SJSA1 (cell line): ENCODE results near the gene KRTAP10-5. TPM values are rescaled to one million over a fixed set of nuclear protein-coding genes. Genes with fewer than 3 reads are reported as not detected.
"Not testable (repeated sequence)": the region's sequence is repeated elsewhere in the genome, so short reads cannot be mapped to it uniquely, and the experiment has no call there.

ENCODE experiments used
- DNase-seq, 2 experiments: peaks; one replicate each; pipeline ENCODE4 v3.0.0-alpha.2; 2015 to 2020; ENCODE audit warnings: low spot score in 2 of 2, low read depth in 1 of 2
- H3K27ac ChIP-seq: fragments of 250-450 bp; sonication (Bioruptor Pico); 2 replicates; pipeline ENCODE4 v1.5.1; 2020; ENCODE audit warnings: mild to moderate bottlenecking, moderate library complexity
- H3K27me3 ChIP-seq: fragments of 250-450 bp; sonication (Bioruptor Pico); replicated peaks from 2 replicates; pipeline ENCODE4 v1.5.1; 2020; ENCODE audit warnings: mild to moderate bottlenecking, moderate library complexity
- H3K36me3 ChIP-seq: fragments of 250-450 bp; sonication (Bioruptor Pico); 2 replicates; pipeline ENCODE4 v1.5.1; 2020; ENCODE audit warnings: mild to moderate bottlenecking
- H3K4me1 ChIP-seq: fragments of 250-450 bp; sonication (Bioruptor Pico); replicated peaks from 2 replicates; pipeline ENCODE4 v1.6.1; 2021; ENCODE audit warnings: mild to moderate bottlenecking
- H3K4me3 ChIP-seq: fragments of 250-450 bp; sonication (Bioruptor Pico); 2 replicates; pipeline ENCODE4 v1.5.1; 2020; ENCODE audit warnings: mild to moderate bottlenecking
- H3K9me3 ChIP-seq: fragments of 250-450 bp; sonication (Bioruptor Pico); replicated peaks from 2 replicates; pipeline ENCODE4 v1.5.1; 2020; ENCODE audit warnings: mild to moderate bottlenecking
- total RNA-seq: library from RNA; depleted of rRNA; stranded (reverse); fragments of >200 nt; shearing (Covaris generic); gene quantifications from 2 replicates; pipeline ENCODE4 v1.2.3, GENCODE V29; 2014

Gene KRTAP10-5
- total RNA-seq, 1 experiment from 2014 or later, result not detected

DNA sequence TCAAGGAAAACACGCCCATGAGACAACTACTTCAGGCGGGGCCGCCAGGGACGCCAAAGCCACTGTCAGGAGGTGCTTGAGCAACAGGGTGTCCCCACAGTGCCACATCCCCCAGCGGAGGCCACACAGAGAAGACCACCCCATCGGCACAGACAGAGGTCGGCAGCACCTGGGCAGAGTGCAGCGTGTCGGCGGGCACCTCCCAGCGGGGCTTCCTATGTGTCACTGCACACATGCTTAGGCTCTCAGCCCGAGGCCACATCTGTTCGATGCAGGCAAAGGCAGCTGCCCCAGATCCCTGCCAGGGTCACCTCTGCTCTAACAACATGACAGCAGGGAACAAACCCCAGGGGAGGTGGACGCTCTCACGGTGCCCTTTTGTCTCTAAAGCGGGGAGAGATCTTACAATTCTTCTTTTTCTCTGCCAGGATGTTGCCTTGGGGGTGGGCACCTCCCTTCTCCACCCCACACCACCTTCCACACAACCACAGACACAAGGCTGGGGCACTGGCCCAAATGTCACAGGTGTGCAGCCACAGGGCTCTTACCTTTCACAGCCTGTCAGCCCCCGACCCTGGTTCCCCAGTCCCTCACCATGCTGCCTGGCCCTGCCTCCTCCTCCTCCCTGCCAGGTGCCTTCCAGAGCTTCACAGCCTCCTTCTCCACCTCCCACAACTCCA, 35.6 kb upstream of the KRTAP10-5 start:
- DNase-seq, result no peak
- peaks cover 4% of the 10 kb centered on the region; the same call in 1 of the 2 replicates for H3K27me3 ChIP-seq
- no peaks in the 10 kb centered on the region for H3K36me3 ChIP-seq
- no peaks in the 10 kb centered on the region for H3K4me1 ChIP-seq
- peaks cover 6% of the 10 kb centered on the region for H3K9me3 ChIP-seq
- H3K4me3 ChIP-seq, result no peak overlapping the region
- H3K27ac ChIP-seq, result no peak overlapping the region

DNA sequence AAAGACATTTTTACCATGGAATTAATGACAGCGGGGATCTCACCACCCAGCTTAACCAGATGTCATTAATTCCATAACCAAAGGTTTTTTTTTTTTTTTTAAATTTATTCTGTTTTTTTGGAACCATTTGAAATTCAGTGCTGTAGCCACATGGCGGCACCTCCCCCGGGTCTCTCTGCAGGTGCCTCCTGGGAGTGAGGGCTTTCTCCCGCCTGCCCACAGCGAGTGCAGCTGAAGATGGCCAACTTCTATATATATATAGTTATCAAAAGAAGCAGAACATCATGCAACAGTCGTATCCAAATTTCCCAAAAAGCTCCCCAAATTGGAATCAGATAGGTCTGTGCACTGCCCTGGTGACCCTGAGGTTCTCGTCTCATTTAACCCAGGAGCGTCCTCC, 35.1 kb upstream of the KRTAP10-5 start:
- Histone ChIP-seq H3K27ac (no peak overlapping the region), H3K9me3 (peaks cover 6% of the 10 kb centered on the region), H3K36me3 (no peaks in the 10 kb centered on the region), H3K27me3 (peaks cover 4% of the 10 kb centered on the region; the same call in 1 of the 2 replicates), H3K4me1 (no peaks in the 10 kb centered on the region), H3K4me3 (no peak overlapping the region)
- no peak for DNase-seq

DNA sequence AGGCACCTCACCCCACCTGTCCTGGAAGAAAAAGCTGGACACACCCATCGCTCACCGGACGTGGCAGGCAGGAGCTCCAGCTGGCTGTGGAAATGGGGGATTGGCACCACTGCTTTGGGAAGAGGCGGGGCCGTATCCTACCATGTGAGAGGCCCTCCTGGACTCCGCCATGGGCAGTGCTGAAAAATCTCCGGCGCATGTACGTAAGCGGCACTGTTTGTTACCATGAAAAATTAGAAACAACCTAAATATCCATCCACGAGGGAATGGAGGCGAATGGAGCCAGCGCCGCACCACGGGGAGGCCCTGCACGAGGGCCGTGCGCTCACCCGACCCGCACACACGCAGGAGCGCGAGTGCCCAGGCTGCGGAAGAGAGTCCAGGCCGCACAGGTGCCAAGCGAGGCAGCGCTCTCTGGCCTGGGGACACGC, 34.6 kb upstream of the KRTAP10-5 start:
- Histone ChIP-seq H3K4me1 (no peaks in the 10 kb centered on the region), H3K36me3 (no peaks in the 10 kb centered on the region), H3K27me3 (peaks cover 4% of the 10 kb centered on the region; the same call in 1 of the 2 replicates), H3K27ac (no peak overlapping the region), H3K9me3 (peaks cover 4% of the 10 kb centered on the region), H3K4me3 (no peak overlapping the region)
- DNase-seq, result no peak

GRCh38 chr21:44614161-44614631, 33.8 kb upstream of the KRTAP10-5 start:
- Histone ChIP-seq H3K9me3 (peaks cover 6% of the 10 kb centered on the region), H3K27ac (no peak overlapping the region), H3K36me3 (no peaks in the 10 kb centered on the region), H3K4me3 (no peak overlapping the region), H3K4me1 (no peaks in the 10 kb centered on the region), H3K27me3 (peaks cover 6% of the 10 kb centered on the region; the same call in 1 of the 2 replicates)
- DNase-seq, result no peak

DNA sequence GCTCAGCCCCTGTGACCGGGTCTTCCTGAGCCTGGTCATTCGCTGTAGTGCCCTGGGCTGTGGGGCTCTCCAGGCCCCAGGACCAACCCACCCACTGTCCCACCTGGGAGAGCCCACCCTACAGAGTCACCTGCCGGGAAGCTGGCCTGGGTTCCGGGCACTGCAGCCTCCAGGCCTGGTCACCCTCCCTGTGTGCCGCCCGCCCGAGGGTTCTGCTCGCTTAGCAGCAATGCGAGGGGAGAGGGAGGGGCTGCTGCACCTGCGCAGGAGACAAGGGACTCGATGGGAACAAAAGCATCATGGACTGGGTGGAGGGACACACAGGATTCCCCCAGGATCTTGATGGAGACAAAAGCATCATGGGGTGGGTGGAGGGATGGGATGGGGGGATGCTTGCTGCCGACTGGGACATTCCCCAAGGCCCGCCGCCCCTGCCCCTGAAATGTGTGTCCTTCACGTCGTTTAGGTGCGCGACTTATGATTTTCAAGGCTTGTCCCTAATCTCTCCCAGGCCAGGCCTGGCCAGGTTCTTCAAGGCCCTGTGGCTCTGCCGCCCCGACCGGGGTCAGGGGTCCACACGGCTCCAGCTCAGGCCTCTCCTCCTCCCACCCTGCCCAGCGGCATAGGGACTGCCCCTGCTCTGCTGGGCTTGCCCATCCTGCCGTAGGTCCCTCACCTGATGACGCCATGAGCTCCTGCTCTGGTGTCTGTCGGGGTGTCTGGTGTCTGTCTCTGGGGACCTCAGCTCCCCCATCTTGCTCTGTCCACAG, 33.2 kb upstream of the KRTAP10-5 start:
- H3K4me3 ChIP-seq, result no peak overlapping the region
- H3K27me3 ChIP-seq, result peaks cover 9% of the 10 kb centered on the region; the same call in 1 of the 2 replicates
- H3K4me1 ChIP-seq, result no peaks in the 10 kb centered on the region
- DNase-seq, result no peak
- peaks cover 7% of the 10 kb centered on the region for H3K9me3 ChIP-seq
- H3K36me3 ChIP-seq, result no peaks in the 10 kb centered on the region
- no peak overlapping the region for H3K27ac ChIP-seq

DNA sequence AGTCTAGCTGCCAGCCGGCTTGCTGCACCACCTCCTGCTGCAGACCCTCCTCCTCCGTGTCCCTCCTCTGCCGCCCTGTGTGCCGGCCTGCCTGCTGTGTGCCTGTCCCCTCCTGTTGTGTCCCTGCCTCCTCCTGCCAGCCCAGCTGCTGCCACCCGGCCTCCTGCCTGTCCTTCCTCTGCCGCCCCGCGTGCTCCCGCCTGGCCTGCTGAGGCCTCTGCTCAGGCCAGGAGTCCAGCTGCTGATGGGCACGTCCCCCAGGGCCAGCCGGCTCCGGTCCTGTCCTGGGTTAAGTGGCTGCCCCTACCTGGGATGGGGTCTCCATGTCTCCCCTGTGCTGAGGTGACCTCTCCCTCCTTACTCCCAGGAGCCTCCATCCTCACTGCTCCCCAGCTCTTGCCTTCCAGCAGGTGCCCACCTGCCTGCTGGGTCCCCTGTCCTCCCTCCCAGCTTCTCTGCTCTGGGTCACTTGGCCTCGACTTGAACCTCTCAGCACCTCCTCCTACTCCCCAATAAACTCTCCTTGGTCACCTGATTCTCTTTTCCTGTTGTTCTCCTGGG, 32.3 kb upstream of the KRTAP10-5 start:
- no peaks in the 10 kb centered on the region for H3K36me3 ChIP-seq
- H3K4me3 ChIP-seq, result no peak overlapping the region
- DNase-seq, result no peak
- peaks cover 9% of the 10 kb centered on the region; the same call in 1 of the 2 replicates for H3K27me3 ChIP-seq
- no peaks in the 10 kb centered on the region for H3K4me1 ChIP-seq
- H3K9me3 ChIP-seq, result peaks cover 7% of the 10 kb centered on the region
- no peak overlapping the region for H3K27ac ChIP-seq

DNA sequence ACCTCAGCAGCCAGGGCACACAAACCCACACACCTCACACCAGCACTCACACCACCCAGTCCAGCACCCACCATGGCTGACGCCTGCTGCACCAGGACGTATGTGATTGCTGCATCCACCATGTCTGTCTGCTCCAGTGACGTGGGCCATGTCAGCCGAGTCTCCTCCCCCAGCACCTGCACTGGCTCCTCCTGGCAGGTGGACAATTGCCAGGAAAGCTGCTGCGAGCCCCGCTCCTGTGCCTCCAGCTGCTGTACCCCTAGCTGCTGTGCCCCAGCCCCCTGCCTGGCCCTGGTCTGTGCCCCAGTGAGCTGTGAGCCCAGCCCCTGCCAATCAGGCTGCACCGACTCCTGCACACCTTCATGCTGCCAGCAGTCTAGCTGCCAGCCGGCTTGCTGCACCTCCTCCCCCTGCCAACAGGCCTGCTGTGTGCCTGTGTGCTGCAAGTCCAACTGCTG, 31.7 kb upstream of the KRTAP10-5 start, which contains the start of gene KRTAP10-8:
TSS of gene KRTAP10-8 (plus strand) at position 51 of the 458 bp plus-strand sequence. CDS start at position 73, 22 bp downstream.
- H3K27ac ChIP-seq, result no peak within 1 kb of the TSS
- no peak within 1 kb of the TSS for H3K4me3 ChIP-seq
- H3K4me1 ChIP-seq, result no peaks in the 10 kb centered on the region
- peaks cover 7% of the 10 kb centered on the region for H3K9me3 ChIP-seq
- DNase-seq, result no peak
- no peaks in the 10 kb centered on the region for H3K36me3 ChIP-seq
- peaks cover 9% of the 10 kb centered on the region; the same call in 1 of the 2 replicates for H3K27me3 ChIP-seq

DNA sequence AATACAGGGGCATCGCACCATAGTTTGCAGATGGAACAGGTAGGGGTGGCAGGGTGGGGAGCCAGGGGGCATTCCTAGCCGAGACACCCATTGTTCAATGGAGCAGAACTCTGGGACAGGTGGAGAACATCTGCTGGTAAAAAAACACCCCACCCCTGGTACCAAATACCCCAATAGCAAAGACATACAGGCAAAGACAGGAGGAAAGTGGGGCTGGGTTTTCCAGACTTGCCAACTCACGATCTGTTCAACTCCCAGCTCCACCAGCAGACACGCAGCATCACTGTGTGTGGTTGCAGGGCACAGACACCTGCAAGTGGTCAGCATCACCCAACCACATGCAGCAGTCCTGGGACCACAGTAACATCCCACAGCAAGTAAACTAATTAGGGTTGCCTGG, 31.1 kb upstream of the KRTAP10-5 start:
- no peaks in the 10 kb centered on the region for H3K4me1 ChIP-seq
- H3K36me3 ChIP-seq, result no peaks in the 10 kb centered on the region
- no peak overlapping the region for H3K4me3 ChIP-seq
- H3K9me3 ChIP-seq, result peaks cover 7% of the 10 kb centered on the region
- H3K27me3 ChIP-seq, result peaks cover 9% of the 10 kb centered on the region; the same call in 1 of the 2 replicates
- no peak overlapping the region for H3K27ac ChIP-seq
- no peak for DNase-seq

GRCh38 chr21:44610157-44610843, 29.9 kb upstream of the KRTAP10-5 start:
- not testable (repeated sequence) for H3K9me3 ChIP-seq, H3K27ac ChIP-seq, H3K4me1 ChIP-seq, DNase-seq, H3K36me3 ChIP-seq, H3K27me3 ChIP-seq, H3K4me3 ChIP-seq

- H3K36me3 ChIP-seq, result no peaks in the 10 kb centered on the region
- H3K4me3 ChIP-seq, result no peak overlapping the region
- no peak overlapping the region for H3K27ac ChIP-seq
- H3K27me3 ChIP-seq, result peaks cover 10% of the 10 kb centered on the region; the same call in 1 of the 2 replicates
- peaks cover 7% of the 10 kb centered on the region for H3K9me3 ChIP-seq
- no peaks in the 10 kb centered on the region for H3K4me1 ChIP-seq
- no peak for DNase-seq
These were observed 28.8 kb upstream of the KRTAP10-5 start for GRCh38 chr21:44609193-44609592.

DNA sequence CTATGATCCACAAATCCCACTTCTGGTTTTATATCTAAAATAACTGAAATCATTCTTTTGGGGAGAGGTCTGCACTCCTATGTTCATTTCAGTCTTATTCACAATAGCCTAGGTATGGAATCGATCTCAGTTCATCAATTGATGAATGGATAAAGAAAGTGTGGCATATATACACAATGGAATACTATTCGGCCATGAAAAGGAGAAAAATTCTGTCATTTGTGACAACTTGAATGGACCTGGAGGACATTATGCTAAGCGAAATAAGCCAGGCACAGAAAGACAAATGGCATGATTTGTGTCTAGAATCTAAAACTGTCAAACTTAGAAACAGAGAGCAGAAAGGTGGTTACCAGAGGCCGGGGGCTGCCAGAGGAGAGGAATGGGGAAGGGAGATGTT, 26.1 kb upstream of the KRTAP10-5 start:
- Histone ChIP-seq H3K4me3 (no peak overlapping the region), H3K36me3 (no peaks in the 10 kb centered on the region), H3K27me3 (peaks cover 11% of the 10 kb centered on the region; the same call in 1 of the 2 replicates), H3K9me3 (peaks cover 7% of the 10 kb centered on the region), H3K4me1 (no peaks in the 10 kb centered on the region), H3K27ac (no peak overlapping the region)
- DNase-seq, result peak in 1 of 2 experiments; percentile 14

- no peaks in the 10 kb centered on the region for H3K4me1 ChIP-seq
- H3K4me3 ChIP-seq, result no peak overlapping the region
- peaks cover 7% of the 10 kb centered on the region; the same call in 1 of the 2 replicates for H3K27me3 ChIP-seq
- H3K36me3 ChIP-seq, result no peaks in the 10 kb centered on the region
- no peak overlapping the region for H3K27ac ChIP-seq
- H3K9me3 ChIP-seq, result no peaks in the 10 kb centered on the region
- DNase-seq, result no peak
These were observed 23.5 kb upstream of the KRTAP10-5 start for GRCh38 chr21:44603911-44604310.
